ENCODE measurements around the gene SRA1.
A peak's percentile ranks its signal among the peaks of the same experiment; 100 is the strongest.

Gene SRA1

GRCh38 chr5:140549237-140550144 is 7.8 kb downstream of the SRA1 start:
- CTCF ChIA-PET, result interaction anchor here (1.1 to 2.4 kb wide), 3 partner anchors 10 to 176 kb away, joined by 3 to 15 read pairs (median 4); no protein-coding TSS in a partner anchor
- DNase-seq (ENCODE audit: extremely low spot score), result no peak
- POLR2A ChIA-PET, result interaction anchor here (0.6 to 3.2 kb wide), 3 partner anchors 12 to 1083 kb away, joined by 4 to 18 read pairs (median 9); partner anchors contain the start of genes APBB3 and SLC35A4
- TF ChIP-seq, protein P1, sequence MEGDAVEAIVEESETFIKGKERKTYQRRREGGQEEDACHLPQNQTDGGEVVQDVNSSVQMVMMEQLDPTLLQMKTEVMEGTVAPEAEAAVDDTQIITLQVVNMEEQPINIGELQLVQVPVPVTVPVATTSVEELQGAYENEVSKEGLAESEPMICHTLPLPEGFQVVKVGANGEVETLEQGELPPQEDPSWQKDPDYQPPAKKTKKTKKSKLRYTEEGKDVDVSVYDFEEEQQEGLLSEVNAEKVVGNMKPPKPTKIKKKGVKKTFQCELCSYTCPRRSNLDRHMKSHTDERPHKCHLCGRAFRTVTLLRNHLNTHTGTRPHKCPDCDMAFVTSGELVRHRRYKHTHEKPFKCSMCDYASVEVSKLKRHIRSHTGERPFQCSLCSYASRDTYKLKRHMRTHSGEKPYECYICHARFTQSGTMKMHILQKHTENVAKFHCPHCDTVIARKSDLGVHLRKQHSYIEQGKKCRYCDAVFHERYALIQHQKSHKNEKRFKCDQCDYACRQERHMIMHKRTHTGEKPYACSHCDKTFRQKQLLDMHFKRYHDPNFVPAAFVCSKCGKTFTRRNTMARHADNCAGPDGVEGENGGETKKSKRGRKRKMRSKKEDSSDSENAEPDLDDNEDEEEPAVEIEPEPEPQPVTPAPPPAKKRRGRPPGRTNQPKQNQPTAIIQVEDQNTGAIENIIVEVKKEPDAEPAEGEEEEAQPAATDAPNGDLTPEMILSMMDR (IDR thresholded peaks at IDR 0.05; ENCODE audit: control extremely low read depth, extremely low read depth, low read depth, missing control alignments), result no peak

DNA sequence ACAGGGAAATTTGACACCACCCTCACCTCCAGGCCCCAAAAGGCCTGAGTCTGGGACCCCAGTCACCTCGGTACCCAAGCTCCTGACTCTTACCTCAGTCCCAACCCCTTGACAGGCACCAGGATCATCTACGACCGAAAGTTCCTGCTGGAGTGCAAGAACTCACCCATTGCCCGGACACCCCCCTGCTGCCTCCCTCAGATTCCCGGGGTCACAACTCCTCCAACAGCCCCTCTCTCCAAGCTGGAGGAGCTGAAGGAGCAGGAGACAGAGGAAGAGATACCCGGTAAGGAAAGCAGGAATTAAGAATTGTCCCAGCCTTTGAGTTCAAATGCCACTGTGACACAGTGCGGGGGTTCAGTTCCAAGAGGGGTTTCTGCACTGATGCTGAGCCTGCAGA is 8.5 kb downstream of the SRA1 start:
- POLR2A ChIA-PET, result interaction anchor here (0.6 to 3.2 kb wide), 4 partner anchors 13 to 1083 kb away, joined by 3 to 18 read pairs (median 6); partner anchors contain the start of genes APBB3 and SLC35A4
- no peak for DNase-seq (ENCODE audit: extremely low spot score)
- CTCF ChIA-PET, result interaction anchor here (1.4 to 2.4 kb wide), 7 partner anchors 10 to 147 kb away, joined by 4 to 15 read pairs (median 8); partner anchors contain the start of gene ANKHD1
- TF ChIP-seq, protein P1 (IDR thresholded peaks at IDR 0.05; ENCODE audit: control extremely low read depth, extremely low read depth, low read depth, missing control alignments), result no peak

- POLR2A ChIA-PET, result interaction anchor here (0.8 to 3.2 kb wide), 5 partner anchors 10 to 163 kb away, joined by 3 to 22 read pairs (median 4); partner anchors contain the start of genes APBB3, SLC35A4 and SRA1
- TF ChIP-seq, protein P1 (IDR thresholded peaks at IDR 0.05; ENCODE audit: control extremely low read depth, extremely low read depth, low read depth, missing control alignments), result no peak
- DNase-seq (ENCODE audit: extremely low spot score), result no peak
- CTCF ChIA-PET, result interaction anchor here (0.9 to 2.5 kb wide), 10 partner anchors 8 to 175 kb away, joined by 3 to 15 read pairs (median 8); partner anchors contain the start of genes ANKHD1 and SRA1
These were observed 9.0 kb downstream of the SRA1 start for GRCh38 chr5:140548300-140548688.

- TF ChIP-seq, protein P1 (IDR thresholded peaks at IDR 0.05; ENCODE audit: control extremely low read depth, extremely low read depth, low read depth, missing control alignments), result no peak
- ChIA-PET CTCF (interaction anchor here (0.8 to 2.5 kb wide), 16 partner anchors 9 to 183 kb away, joined by 3 to 15 read pairs (median 6); partner anchors contain the start of genes ANKHD1, SRA1 and TMCO6), POLR2A (interaction anchor here (0.5 to 3.2 kb wide), 7 partner anchors 10 to 1086 kb away, joined by 3 to 22 read pairs (median 4); partner anchors contain the start of genes APBB3, SLC35A4 and SRA1)
- DNase-seq (ENCODE audit: extremely low spot score), result peak; percentile 90
These were observed 9.6 kb downstream of the SRA1 start, which contains the start of gene EIF4EBP3 for GRCh38 chr5:140547508-140548299. Gene EIF4EBP3, plus strand, starts transcription at chr5:140547662. Its CDS starts 76 bp downstream, at chr5:140547738.

GRCh38 chr5:140546851-140547507 is 10.3 kb downstream of the SRA1 start:
- DNase-seq (ENCODE audit: extremely low spot score), result no peak
- ChIA-PET CTCF (interaction anchor here (0.8 to 2.5 kb wide), 13 partner anchors 9 to 183 kb away, joined by 3 to 15 read pairs (median 6); partner anchors contain the start of genes ANKHD1, SRA1 and TMCO6), POLR2A (interaction anchor here (0.5 to 3.2 kb wide), 5 partner anchors 11 to 1087 kb away, joined by 3 to 22 read pairs (median 4); partner anchors contain the start of genes APBB3, SLC35A4 and SRA1)
- TF ChIP-seq, protein P1 (IDR thresholded peaks at IDR 0.05; ENCODE audit: control extremely low read depth, extremely low read depth, low read depth, missing control alignments), result no peak
